DOHH2 (cell line): ENCODE measurements around the gene MMP2.

Source experiments
- CTCF ChIP-seq: fragments of 200-600 bp; sonication (generic); IDR thresholded peaks from one replicate; pipeline ENCODE4 v1.5.1; 2014; ENCODE audit warnings: antibody characterized with exemption, mild to moderate bottlenecking, low read depth, low read length; ENCODE audit not compliant: poor library complexity, severe bottlenecking
- EZH2phosphoT487 ChIP-seq: fragments of 200-600 bp; sonication (generic); IDR thresholded peaks from 2 replicates; pipeline ENCODE4 v1.6.1; 2017; ENCODE audit warnings: borderline replicate concordance, mild to moderate bottlenecking, antibody characterized with exemption, low read length, moderate library complexity, mixed read lengths

GRCh38 chr16:55434000-55434399 lies 45.0 kb upstream of the MMP2 start:
- TF ChIP-seq CTCF (no peak), EZH2phosphoT487 (no peak)
